Measurements from ENCODE around the gene LRRC75B.
A peak's percentile ranks its signal among the peaks of the same experiment; 100 is the strongest.

The LRRC75B gene

DNA sequence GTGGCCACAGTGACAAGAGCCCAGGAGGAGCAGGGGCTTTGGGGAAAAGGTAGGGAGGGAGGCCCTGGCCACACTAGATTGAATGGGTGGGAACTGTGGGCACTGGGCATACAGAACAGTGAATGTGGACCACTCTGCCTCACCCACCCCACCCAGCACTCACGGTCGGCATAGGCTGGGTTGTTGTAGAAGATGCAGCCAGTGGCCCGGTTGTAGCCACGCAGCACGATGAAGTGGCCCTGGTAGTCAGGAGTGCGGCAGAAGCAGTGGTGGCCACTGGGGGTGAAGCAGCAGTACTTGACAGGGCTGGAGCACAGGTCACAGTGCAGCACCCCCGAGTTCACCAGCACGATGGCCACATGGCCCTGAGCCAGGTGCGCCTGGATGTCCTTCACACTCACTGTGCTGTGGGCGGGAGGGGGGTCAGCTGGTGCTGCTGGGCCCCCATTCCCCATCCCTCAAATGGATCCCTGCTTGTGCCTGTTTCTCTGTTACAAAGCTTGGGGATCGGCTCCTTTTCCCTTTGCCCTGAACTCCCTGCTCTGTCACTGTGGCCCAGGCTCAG, 49.1 kb downstream of the LRRC75B start:
- Histone ChIP-seq H3K9me3 (ENCODE audit: control insufficient read depth, low read length) (no peaks in the 10 kb centered on the region), H3K79me1 (replicated peaks; ENCODE audit: low read length, poor library complexity, severe bottlenecking) (peaks cover 51% of the 10 kb centered on the region), H3K23ac (ENCODE audit: low read length in 2 of 2) (no peak overlapping the region), H3K9ac (ENCODE audit: low read length) (no peak overlapping the region), H3K4ac (ENCODE audit: low read depth in 1 of 2, low read length in 2 of 2) (no peak overlapping the region), H3K27ac (ENCODE audit: low read length, poor library complexity, severe bottlenecking) (no peak overlapping the region), H2AK5ac (ENCODE audit: low read length, severe bottlenecking) (no peak overlapping the region), H3K4me2 (ENCODE audit: low read length, poor library complexity, severe bottlenecking) (no peak overlapping the region), H3K36me3 (ENCODE audit: control insufficient read depth in 1 of 2, insufficient read depth in 2 of 2, low read depth in 1 of 2, low read length in 2 of 2) (peaks cover 80 to 88% of the 10 kb centered on the region in 2 experiments), H2BK5ac (ENCODE audit: low read depth, low read length, poor library complexity, severe bottlenecking) (no peak overlapping the region), H2BK12ac (ENCODE audit: low read length in 2 of 2) (no peak overlapping the region), H2BK15ac (ENCODE audit: low read depth, poor library complexity, severe bottlenecking) (no peak overlapping the region), H3K18ac (ENCODE audit: low read depth in 1 of 2, low read length in 2 of 2) (no peak overlapping the region), H3K4me3 (ENCODE audit: insufficient read depth in 1 of 2, low read depth in 1 of 2, low read length in 2 of 2) (no peak overlapping the region), H2AFZ (ENCODE audit: low read depth, low read length) (no peak overlapping the region), H3K27me3 (ENCODE audit: control insufficient read depth in 1 of 2, insufficient read depth in 1 of 2, low read length in 2 of 2) (no peaks in the 10 kb centered on the region), H2BK120ac (ENCODE audit: low read depth, low read length) (no peak overlapping the region), H3K14ac (ENCODE audit: low read length in 2 of 2) (peak overlapping the region in 1 of 2 experiments; percentile 28), H3K4me1 (ENCODE audit: control insufficient read depth, insufficient read depth, low read depth, low read length) (peaks cover 5% of the 10 kb centered on the region), H4K91ac (ENCODE audit: low read length) (peak overlapping the region; percentile 4), H4K8ac (ENCODE audit: low read length) (no peak overlapping the region)
- DNase-seq, result no peak
- WGBS, result 95% methylated on average over 11 of the region's 11 CpGs

DNA sequence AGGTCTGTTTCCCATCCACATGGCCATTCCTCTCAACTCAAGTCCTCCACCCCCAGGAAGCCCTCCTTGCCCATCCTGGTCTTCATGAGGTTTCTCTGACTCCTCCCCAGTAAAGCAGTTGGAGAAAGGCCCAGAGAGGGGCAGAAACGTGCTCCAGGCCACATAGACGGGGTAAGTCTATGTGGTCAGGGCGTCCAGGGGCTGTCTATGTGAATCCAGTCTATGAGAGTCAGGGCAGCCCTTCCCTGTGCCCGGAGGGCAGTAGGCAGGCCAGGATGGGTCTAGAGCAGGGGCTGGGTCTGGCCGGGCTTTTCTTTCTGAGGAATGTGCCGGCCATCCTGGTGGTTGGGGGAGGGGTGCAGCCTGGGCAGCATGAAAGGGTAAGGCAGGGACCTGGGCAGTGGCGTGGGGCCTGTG, 49.7 kb downstream of the LRRC75B start:
- Histone ChIP-seq H3K4ac (ENCODE audit: low read depth in 1 of 2, low read length in 2 of 2) (no peak overlapping the region), H3K18ac (ENCODE audit: low read depth in 1 of 2, low read length in 2 of 2) (no peak overlapping the region), H2AK5ac (ENCODE audit: low read length, severe bottlenecking) (no peak overlapping the region), H3K79me1 (replicated peaks; ENCODE audit: low read length, poor library complexity, severe bottlenecking) (peaks cover 45% of the 10 kb centered on the region), H3K23ac (ENCODE audit: low read length in 2 of 2) (no peak overlapping the region), H3K4me3 (ENCODE audit: insufficient read depth in 1 of 2, low read depth in 1 of 2, low read length in 2 of 2) (no peak overlapping the region), H3K27ac (ENCODE audit: low read length, poor library complexity, severe bottlenecking) (no peak overlapping the region), H2BK15ac (ENCODE audit: low read depth, poor library complexity, severe bottlenecking) (no peak overlapping the region), H3K9ac (ENCODE audit: low read length) (no peak overlapping the region), H2AFZ (ENCODE audit: low read depth, low read length) (no peak overlapping the region), H2BK120ac (ENCODE audit: low read depth, low read length) (no peak overlapping the region), H3K14ac (ENCODE audit: low read length in 2 of 2) (no peak overlapping the region), H3K4me1 (ENCODE audit: control insufficient read depth, insufficient read depth, low read depth, low read length) (peaks cover 5% of the 10 kb centered on the region), H2BK12ac (ENCODE audit: low read length in 2 of 2) (no peak overlapping the region), H3K9me3 (ENCODE audit: control insufficient read depth, low read length) (no peaks in the 10 kb centered on the region), H3K27me3 (ENCODE audit: control insufficient read depth in 1 of 2, insufficient read depth in 1 of 2, low read length in 2 of 2) (no peaks in the 10 kb centered on the region), H3K4me2 (ENCODE audit: low read length, poor library complexity, severe bottlenecking) (no peak overlapping the region), H3K36me3 (ENCODE audit: control insufficient read depth in 1 of 2, insufficient read depth in 2 of 2, low read depth in 1 of 2, low read length in 2 of 2) (peaks cover 75 to 82% of the 10 kb centered on the region in 2 experiments), H4K8ac (ENCODE audit: low read length) (no peak overlapping the region), H2BK5ac (ENCODE audit: low read depth, low read length, poor library complexity, severe bottlenecking) (no peak overlapping the region), H4K91ac (ENCODE audit: low read length) (no peak overlapping the region)
- DNase-seq, result no peak
- whole genome bisulfite sequencing, result 93% methylated on average over 7 of the region's 7 CpGs

DNA sequence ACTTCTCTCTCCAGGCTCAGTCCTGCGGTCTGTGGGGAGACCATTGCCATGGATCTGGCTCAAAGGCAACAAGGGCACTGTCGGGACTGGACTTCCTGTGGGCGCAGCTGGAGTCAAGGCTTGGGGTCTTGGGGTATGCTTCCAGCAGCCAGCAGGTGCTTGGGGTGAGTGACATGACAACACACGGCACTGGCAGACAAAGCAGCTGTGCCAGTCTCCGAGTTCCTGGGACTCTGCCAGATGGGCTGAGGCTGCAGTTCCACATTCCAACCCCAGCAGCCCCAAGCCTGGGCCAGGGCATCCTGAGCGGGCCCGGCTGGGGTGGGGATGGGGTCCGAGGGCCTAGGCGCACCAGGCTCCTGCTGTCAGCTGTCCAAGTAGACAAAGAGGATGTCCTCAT, 50.2 kb downstream of the LRRC75B start:
- H3K18ac ChIP-seq (ENCODE audit: low read depth in 1 of 2, low read length in 2 of 2), result no peak overlapping the region
- H3K23ac ChIP-seq (ENCODE audit: low read length in 2 of 2), result no peak overlapping the region
- peaks cover 69 to 77% of the 10 kb centered on the region in 2 experiments for H3K36me3 ChIP-seq (ENCODE audit: control insufficient read depth in 1 of 2, insufficient read depth in 2 of 2, low read depth in 1 of 2, low read length in 2 of 2)
- no peak overlapping the region for H4K91ac ChIP-seq (ENCODE audit: low read length)
- H4K8ac ChIP-seq (ENCODE audit: low read length), result no peak overlapping the region
- no peak overlapping the region for H3K4me2 ChIP-seq (ENCODE audit: low read length, poor library complexity, severe bottlenecking)
- no peak overlapping the region for H3K14ac ChIP-seq (ENCODE audit: low read length in 2 of 2)
- DNase-seq, result no peak
- H2BK15ac ChIP-seq (ENCODE audit: low read depth, poor library complexity, severe bottlenecking), result no peak overlapping the region
- no peak overlapping the region for H2BK120ac ChIP-seq (ENCODE audit: low read depth, low read length)
- no peak overlapping the region for H2BK5ac ChIP-seq (ENCODE audit: low read depth, low read length, poor library complexity, severe bottlenecking)
- H3K4me3 ChIP-seq (ENCODE audit: insufficient read depth in 1 of 2, low read depth in 1 of 2, low read length in 2 of 2), result no peak overlapping the region
- no peak overlapping the region for H2AK5ac ChIP-seq (ENCODE audit: low read length, severe bottlenecking)
- no peak overlapping the region for H2BK12ac ChIP-seq (ENCODE audit: low read length in 2 of 2)
- H2AFZ ChIP-seq (ENCODE audit: low read depth, low read length), result no peak overlapping the region
- H3K27me3 ChIP-seq (ENCODE audit: control insufficient read depth in 1 of 2, insufficient read depth in 1 of 2, low read length in 2 of 2), result no peaks in the 10 kb centered on the region
- no peak overlapping the region for H3K9ac ChIP-seq (ENCODE audit: low read length)
- no peak overlapping the region for H3K27ac ChIP-seq (ENCODE audit: low read length, poor library complexity, severe bottlenecking)
- no peaks in the 10 kb centered on the region for H3K9me3 ChIP-seq (ENCODE audit: control insufficient read depth, low read length)
- peaks cover 5% of the 10 kb centered on the region for H3K4me1 ChIP-seq (ENCODE audit: control insufficient read depth, insufficient read depth, low read depth, low read length)
- H3K4ac ChIP-seq (ENCODE audit: low read depth in 1 of 2, low read length in 2 of 2), result no peak overlapping the region
- peaks cover 39% of the 10 kb centered on the region for H3K79me1 ChIP-seq (replicated peaks; ENCODE audit: low read length, poor library complexity, severe bottlenecking)
- WGBS, result 96% methylated on average over 9 of the region's 9 CpGs

DNA sequence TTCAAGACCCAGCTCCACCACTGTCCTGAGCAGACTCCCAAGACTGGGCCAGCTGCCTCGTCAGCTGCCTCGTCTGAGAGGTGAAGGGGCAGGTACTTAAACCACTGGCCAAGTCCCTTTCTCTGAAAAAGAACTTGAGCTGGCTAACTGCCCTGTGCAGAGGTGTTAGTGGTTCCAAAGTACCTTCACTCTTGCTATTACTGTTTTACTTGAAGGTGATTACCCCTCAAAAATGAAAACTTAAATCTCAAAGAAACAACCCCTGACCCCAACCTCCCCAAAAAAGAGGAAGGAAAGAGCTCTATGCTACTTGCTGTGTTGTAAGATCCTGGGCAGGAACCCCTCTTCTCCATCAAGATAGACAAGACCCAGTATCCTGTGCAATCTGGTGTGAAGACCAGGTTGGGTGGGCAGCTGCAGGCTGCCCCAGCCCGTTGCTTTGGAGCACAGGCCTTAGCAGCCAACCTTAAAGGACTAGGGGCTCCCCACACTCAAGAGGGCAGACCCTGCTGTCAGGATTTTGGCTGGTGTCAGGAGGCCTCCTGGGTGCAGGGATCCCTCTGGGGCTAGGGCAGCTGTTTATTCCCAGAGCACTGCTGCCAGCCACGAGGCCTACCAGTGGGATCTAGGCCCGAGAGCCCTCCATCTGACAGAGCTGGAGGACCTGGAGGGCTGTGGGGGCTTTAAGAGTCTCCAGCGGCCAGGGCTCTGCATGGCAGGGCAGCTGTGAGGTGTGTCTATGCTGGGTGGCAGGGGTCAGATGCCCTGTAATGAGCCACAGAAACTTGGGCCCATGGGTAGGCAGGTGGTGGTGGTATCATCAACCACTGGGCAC, 51.0 kb downstream of the LRRC75B start:
- no peak for DNase-seq
- H3K23ac ChIP-seq (ENCODE audit: low read length in 2 of 2), result no peak overlapping the region
- H3K4me1 ChIP-seq (ENCODE audit: control insufficient read depth, insufficient read depth, low read depth, low read length), result peaks cover 5% of the 10 kb centered on the region
- H3K18ac ChIP-seq (ENCODE audit: low read depth in 1 of 2, low read length in 2 of 2), result no peak overlapping the region
- no peak overlapping the region for H3K14ac ChIP-seq (ENCODE audit: low read length in 2 of 2)
- WGBS, result over 99% methylated on average over 6 of the region's 6 CpGs
- no peak overlapping the region for H3K4me3 ChIP-seq (ENCODE audit: insufficient read depth in 1 of 2, low read depth in 1 of 2, low read length in 2 of 2)
- peaks cover 33% of the 10 kb centered on the region for H3K79me1 ChIP-seq (replicated peaks; ENCODE audit: low read length, poor library complexity, severe bottlenecking)
- no peak overlapping the region for H3K4ac ChIP-seq (ENCODE audit: low read depth in 1 of 2, low read length in 2 of 2)
- no peak overlapping the region for H3K9ac ChIP-seq (ENCODE audit: low read length)
- H3K27me3 ChIP-seq (ENCODE audit: control insufficient read depth in 1 of 2, insufficient read depth in 1 of 2, low read length in 2 of 2), result no peaks in the 10 kb centered on the region
- no peak overlapping the region for H3K4me2 ChIP-seq (ENCODE audit: low read length, poor library complexity, severe bottlenecking)
- no peaks in the 10 kb centered on the region for H3K9me3 ChIP-seq (ENCODE audit: control insufficient read depth, low read length)
- H3K27ac ChIP-seq (ENCODE audit: low read length, poor library complexity, severe bottlenecking), result no peak overlapping the region
- H2BK15ac ChIP-seq (ENCODE audit: low read depth, poor library complexity, severe bottlenecking), result no peak overlapping the region
- no peak overlapping the region for H2AK5ac ChIP-seq (ENCODE audit: low read length, severe bottlenecking)
- no peak overlapping the region for H2BK120ac ChIP-seq (ENCODE audit: low read depth, low read length)
- peaks cover 62 to 69% of the 10 kb centered on the region in 2 experiments for H3K36me3 ChIP-seq (ENCODE audit: control insufficient read depth in 1 of 2, insufficient read depth in 2 of 2, low read depth in 1 of 2, low read length in 2 of 2)
- H4K91ac ChIP-seq (ENCODE audit: low read length), result no peak overlapping the region
- no peak overlapping the region for H2AFZ ChIP-seq (ENCODE audit: low read depth, low read length)
- no peak overlapping the region for H2BK12ac ChIP-seq (ENCODE audit: low read length in 2 of 2)
- no peak overlapping the region for H2BK5ac ChIP-seq (ENCODE audit: low read depth, low read length, poor library complexity, severe bottlenecking)
- H4K8ac ChIP-seq (ENCODE audit: low read length), result no peak overlapping the region

All from mesenchymal stem cell (in vitro differentiated cells and primary cell).